Activated T-helper 9 cell treated with anti-CD3 and anti-CD28 coated beads, Interleukin-2, amount 50 U/mL, for 16 hours (primary cell): ENCODE measurements around the gene UGCG.
"Not testable (repeated sequence)": the region's sequence is repeated elsewhere in the genome, so short reads cannot be mapped to it uniquely, and the experiment has no call there.

ENCODE experiments used
- DNase-seq: peaks from one replicate; pipeline ENCODE4 v3.0.0-alpha.2; 2020; ENCODE audit warnings: low read depth

Gene UGCG

GRCh38 chr9:111953444-111953843 lies 56.8 kb downstream of the UGCG start:
- no peak for DNase-seq

GRCh38 chr9:111955048-111955447 lies 58.4 kb downstream of the UGCG start:
- DNase-seq = no peak

- DNase-seq = no peak
These were observed 61.4 kb downstream of the UGCG start for GRCh38 chr9:111957856-111958631.

DNA sequence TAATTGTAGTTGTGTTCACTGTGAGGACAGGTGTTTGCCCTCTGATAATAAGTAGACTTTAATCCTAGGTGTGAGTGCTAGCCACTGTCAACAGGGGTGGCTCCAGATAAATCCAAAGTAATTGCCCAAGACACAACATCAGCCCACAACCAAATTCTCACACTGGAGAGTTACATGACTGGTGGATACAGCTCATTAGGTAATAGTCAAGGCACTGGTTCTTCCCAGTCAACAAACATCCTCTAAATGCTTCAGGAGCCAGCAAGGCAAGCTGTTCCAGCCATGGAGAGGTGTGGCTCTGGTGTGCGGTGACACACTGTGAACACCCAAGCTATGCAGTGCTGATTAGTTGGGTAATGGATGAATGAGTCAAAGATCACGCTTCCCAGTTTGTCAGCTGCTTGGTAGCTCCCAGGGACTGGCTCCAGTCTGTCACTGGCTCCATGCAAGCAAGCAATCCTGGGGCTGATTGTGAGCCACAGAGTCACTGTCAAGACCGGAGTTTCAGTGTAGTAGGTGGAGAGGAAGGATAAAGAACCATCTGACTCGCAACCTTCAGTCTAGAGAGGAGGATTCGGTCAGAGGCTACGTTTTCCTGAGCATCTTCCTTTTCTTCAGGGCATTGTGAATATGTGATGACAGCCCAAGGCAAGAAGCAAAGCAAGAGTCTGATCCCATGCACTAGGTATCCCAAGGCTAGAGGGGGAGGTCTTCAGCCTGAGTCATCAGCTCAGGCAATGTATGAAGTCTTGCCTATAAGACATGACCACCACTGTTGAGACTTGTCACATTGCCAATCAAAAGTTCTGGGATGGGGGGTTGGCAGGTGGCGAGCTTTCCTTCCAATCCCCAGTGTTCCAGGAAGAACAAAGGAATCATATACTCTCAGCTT lies 63.1 kb downstream of the UGCG start:
- no peak for DNase-seq

DNA sequence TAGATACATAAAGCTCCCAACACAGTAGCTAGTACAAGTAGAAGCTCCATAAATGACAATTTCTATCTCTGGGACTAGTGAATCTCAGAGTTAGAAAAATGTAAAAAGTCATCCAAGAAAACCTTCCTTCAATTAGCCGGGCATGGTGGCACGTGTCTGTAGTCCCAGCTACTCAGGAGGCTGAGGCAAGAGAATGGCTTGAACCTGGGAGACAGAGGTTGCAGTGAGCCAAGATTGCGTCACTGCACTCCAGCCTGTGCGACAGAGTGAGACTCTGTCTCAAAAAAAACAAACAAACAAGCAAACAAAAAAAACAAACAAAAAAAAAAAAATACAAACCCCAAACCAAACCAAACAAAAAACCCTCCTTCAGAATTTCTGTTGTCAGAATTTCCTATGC lies 63.9 kb downstream of the UGCG start:
- DNase-seq = not testable (repeated sequence)

GRCh38 chr9:111961009-111961408 lies 64.4 kb downstream of the UGCG start:
- DNase-seq = no peak

- DNase-seq = no peak
These were observed 65.0 kb downstream of the UGCG start for GRCh38 chr9:111961575-111961974.

DNA sequence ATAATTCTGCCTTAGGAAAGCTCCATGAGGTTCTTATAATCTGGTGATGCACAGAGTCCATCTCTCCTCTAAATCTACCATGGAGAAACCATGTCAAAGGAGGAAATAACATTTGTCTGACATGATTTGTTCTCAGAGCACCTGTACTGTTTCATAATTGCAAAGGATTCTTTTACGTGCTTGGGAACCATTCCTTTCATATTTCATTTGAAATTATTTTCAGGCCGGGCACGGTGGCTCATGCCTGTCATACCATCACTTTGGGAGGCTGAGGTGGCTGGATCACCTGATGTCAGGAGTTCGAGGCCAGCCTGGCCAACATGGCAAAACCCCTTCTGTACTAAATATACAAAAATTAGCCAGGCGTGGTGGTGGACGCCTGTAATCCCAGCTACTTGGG lies 65.4 kb downstream of the UGCG start:
- DNase-seq = no peak

DNA sequence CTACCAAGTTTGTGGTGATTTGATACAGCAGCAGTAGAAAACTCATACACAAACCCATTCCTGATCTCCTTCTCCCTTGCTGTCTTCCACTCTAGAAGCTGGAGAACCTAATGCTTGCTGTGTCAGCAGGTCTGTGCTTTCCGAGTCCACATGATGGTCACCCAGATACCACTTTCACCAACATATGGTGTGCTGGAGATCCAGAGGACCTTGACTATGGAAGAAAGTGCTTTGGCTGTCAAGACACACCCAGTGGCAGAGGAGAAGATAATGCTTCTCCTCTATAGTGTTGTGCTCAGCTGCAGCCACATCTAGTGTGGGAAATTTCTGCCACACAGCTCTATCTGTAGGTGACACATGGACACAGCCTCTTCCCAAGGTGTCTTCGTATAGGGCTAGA lies 67.4 kb downstream of the UGCG start:
- DNase-seq = no peak

DNA sequence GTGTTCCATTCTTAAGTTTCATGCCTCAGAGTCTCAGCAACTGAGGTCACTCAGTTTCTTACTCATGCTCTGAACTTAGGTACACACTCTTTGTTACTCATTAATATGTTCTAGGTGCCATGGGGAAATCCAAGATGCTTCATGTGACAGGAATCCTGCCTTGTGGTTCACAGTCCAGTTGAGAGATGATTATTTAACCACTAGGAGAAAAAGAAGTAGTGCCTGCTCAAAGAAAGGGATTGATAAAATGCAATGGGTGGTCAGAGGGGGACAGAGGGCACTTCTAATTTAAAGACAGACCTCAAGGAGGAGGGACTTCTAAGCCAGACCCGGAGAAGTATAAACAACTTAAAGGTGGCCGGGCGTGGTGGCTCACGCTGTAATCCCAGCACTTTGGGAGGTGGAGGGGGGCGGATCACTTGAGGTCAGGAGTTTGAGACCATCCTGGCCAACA lies 69.0 kb downstream of the UGCG start:
- DNase-seq = no peak

GRCh38 chr9:111966124-111966723 lies 69.6 kb downstream of the UGCG start:
- no peak for DNase-seq

GRCh38 chr9:111966861-111967291 lies 70.3 kb downstream of the UGCG start:
- no peak for DNase-seq

GRCh38 chr9:111967621-111968020 lies 71.0 kb downstream of the UGCG start:
- DNase-seq = no peak

DNA sequence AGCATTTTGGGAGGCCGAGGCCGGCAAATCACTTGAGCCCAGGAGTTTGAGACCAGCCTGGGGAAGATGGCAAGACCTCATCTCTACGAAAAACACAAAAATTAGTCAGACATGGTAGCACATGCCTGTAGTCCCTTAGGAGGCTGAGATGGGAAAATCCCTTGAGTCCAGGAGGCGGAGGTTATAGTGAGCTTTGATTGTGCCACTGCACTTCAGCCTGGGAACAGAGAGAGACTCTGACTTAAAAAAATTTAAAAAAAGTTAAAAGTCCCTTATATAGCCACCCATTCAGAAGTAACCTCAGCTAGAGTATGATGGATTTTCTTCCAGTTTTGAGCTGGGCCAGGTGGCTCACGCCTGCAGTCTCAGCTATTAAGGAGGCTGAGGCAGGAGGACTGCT lies 72.4 kb downstream of the UGCG start:
- DNase-seq = no peak

DNA sequence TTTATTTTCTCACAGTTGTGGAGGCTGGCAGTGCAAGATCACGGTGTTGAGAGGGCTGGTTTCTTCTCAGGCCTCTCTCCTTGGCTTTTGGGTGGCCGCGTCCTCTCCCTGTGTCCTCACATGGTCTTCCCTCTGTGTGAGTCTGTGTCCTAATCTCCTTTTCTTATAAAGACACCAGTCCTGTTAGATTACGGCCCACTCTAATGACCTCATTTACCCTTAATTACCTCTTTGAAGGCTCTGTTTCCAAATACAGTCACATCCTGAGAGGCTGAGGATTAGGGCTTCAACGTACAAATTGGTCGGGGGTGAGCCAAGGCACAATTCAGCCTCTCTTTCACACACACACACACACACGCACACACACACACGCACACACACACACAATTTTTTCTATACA lies 73.0 kb downstream of the UGCG start:
- no peak for DNase-seq

- no peak for DNase-seq
These were observed 74.2 kb downstream of the UGCG start for GRCh38 chr9:111970827-111971226.

- DNase-seq = no peak
These were observed 77.6 kb downstream of the UGCG start for GRCh38 chr9:111974092-111974681.

DNA sequence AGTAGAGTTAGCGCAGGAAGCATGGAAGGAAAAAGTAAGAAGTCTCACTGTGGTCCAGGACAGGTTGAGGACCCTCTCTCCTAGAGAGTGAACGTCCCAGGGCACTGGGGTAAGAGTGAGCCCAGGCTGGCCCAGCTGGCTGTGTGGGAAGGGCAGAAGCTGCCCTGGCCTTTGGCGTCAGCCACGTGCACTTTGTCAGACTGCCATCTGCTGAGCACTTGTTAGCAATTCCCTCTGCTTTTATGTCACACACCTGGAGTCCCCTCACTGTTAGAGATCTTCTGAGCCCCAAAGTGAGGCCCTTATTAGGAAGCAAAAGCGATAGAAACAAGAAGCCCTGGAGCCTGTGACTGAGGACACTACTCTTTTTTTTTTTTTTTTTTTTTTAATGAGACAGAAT lies 79.1 kb downstream of the UGCG start:
- DNase-seq = no peak

DNA sequence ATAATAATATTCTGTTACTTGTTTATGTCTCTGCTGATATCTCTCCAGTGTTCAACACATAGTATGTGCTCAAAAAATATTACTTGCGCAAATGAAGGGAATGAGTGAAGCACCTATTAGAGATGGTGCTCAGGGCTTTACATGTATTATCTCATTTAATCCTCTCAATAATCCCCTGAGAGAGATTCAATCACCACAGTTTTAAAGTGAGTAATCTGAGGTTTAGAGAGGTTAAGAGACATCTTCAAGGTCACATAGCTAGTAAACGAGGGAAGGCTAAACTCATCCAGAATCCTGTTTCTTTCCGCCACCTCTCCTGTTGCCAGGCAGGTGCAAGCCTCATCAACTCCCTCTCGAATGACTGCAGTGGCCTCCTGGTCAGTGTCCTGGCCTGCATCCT lies 82.0 kb downstream of the UGCG start:
- no peak for DNase-seq

DNA sequence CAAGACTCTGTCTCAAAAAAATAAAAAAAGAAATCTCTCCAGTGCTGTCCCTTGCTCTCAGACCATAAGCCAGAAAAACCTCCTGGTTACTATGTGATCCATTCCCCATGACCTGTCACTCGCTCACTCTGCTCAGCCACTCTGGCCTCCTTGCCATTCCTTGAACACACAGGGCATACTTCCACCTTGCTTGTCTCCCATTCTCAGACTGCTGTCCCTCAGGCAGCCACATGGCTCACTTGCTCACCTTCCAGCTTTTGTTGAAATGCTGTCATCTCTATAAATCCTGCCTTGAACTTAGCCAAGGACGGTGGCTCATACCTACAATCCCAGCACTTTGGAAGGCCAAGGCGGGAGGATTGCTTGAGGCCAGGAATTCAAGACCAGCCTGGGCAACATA lies 82.9 kb downstream of the UGCG start:
- DNase-seq = no peak

GRCh38 chr9:111980398-111980797 lies 83.8 kb downstream of the UGCG start:
- no peak for DNase-seq

DNA sequence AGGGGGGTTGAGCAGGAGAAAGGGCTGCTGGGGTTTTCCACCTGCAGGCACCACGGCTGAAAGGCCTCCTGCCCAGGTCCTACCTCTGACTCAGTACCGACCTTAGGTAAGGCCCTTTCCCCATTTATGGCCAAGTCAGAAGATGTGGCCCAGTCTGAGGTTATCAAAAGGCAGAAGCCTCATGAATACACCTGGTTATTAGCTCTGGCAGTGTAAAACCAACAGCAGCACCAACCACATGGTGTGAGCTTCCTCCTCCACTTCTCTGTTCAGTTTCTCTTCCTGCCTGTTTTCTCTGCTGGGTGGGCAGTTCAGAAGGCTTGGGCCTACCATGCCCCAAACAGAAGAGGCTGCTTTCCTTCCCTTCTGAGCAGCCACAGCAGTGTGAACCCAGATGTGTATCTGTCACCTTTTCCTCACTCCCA lies 86.9 kb downstream of the UGCG start:
- DNase-seq = no peak
